ENCODE measurements around the gene IFI35. TPM values are rescaled to one million over a fixed set of nuclear protein-coding genes. Genes with fewer than 3 reads are reported as not detected.

Gene IFI35
- total and polyA plus RNA-seq, 9 of the 15 experiments (the other 6 are each of a cell fraction or from before 2014, with no cell fraction given) = 4.4 to 13.1 (median 10.2) TPM

GRCh38 chr17:42980274-42980765 lies 26.3 kb upstream of the IFI35 start, which contains the start of gene RUNDC1 (continued):
- TF ChIP-seq EP400 (IDR thresholded peaks at IDR 0.05) (peak; percentile 12), ARID2 (IDR thresholded peaks at IDR 0.05) (no peak), MECOM (CRISPR knock-in tag; IDR thresholded peaks at IDR 0.05) (no peak), RHOXF2B (CRISPR knock-in tag; conservative IDR thresholded peaks at IDR 0.05) (no peak), GTF2E2 (tag; IDR thresholded peaks at IDR 0.05) (no peak), ZNF224 (CRISPR knock-in tag; IDR thresholded peaks at IDR 0.05) (no peak), RFX1 (IDR thresholded peaks at IDR 0.05) (peak; percentile 99), SNRNP70 (optimal IDR thresholded peaks at IDR 0.05; ENCODE audit: low read depth, low read length) (no peak), PATZ1 (CRISPR knock-in tag; IDR thresholded peaks at IDR 0.05; ENCODE audit: borderline replicate concordance) (no peak), CBFB (CRISPR knock-in tag; IDR thresholded peaks at IDR 0.05) (no peak), ZNF140 (CRISPR knock-in tag; IDR thresholded peaks at IDR 0.05) (no peak), CHD7 (IDR thresholded peaks at IDR 0.05; ENCODE audit: low read depth, low read length) (no peak), KDM1A (IDR thresholded peaks at IDR 0.05) (no peak), CBFA2T2 (conservative IDR thresholded peaks at IDR 0.05) (no peak), ZNF124 (CRISPR knock-in tag; IDR thresholded peaks at IDR 0.05) (no peak), ZNF12 (CRISPR knock-in tag; IDR thresholded peaks at IDR 0.05) (no peak; the same call in 1 of the 2 replicates), BRCA1 (IDR thresholded peaks at IDR 0.05) (no peak), BRCA1 (CRISPR knock-in tag; IDR thresholded peaks at IDR 0.05) (no peak), ZC3H8 (IDR thresholded peaks at IDR 0.05) (no peak), SMAD2 (IDR thresholded peaks at IDR 0.05; ENCODE audit: low read depth, low read length) (no peak)
